HG02870 (cell line): ENCODE data around the gene CLEC1A.

Experiments used
- ATAC-seq: cut with Tn5 transposase; IDR thresholded peaks from one replicate; pipeline ENCODE4 v1.9.1; 2021; ENCODE audit warnings: mild to moderate bottlenecking, moderate library complexity; ENCODE audit not compliant: unreplicated experiment

The CLEC1A gene

DNA sequence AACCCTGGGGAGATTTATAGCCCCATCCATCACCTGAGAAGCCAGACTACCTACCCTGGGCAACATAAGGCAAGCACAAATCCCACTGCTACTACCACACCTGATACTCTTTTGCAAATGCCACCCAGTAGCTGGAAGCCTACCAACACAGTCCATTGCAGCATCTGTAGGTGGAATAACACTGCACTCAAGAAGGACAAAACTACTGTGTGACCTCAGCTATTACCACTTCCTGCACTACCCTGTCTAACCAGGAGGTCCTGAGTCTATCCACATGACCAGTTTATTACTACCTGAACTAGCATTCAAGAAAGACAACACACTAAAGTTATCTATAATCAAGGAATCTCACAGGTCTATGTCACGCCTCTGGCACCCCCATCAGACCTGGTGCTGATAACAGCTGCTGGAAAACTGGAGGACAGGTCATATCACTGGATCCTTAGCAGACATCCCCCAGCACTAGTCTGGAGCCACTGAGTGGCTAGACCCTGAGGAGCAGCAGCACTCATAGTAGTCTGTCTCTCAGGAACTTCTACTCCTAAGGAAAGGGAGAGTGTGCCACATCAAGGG is 2.9 kb upstream of the CLEC1A start:
- no peak for ATAC-seq

DNA sequence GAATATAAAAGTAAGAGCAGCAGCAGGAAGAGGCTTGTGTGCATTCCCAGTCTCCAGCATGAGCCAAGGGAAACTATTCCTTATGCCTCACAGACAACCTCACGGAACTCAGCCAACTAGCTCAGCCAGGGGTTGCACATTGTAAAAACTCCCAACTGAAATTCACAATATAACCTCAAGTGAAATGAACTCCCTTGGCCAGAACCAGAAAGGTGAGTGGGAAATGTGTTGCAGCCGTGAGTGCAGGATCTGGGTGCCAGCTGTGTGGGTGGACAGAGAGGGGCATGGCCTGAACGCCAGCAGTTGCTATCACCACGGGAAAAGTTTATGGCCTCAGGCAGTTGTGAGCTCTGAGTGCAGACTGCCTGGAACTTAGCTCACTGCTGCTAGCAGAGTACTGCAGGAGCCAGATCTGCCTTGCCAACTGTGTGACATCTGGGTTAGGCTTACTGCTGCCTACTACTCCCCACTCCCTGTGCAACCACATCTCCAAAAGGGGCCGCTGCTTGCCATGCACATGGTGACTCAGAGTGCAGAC is 2.3 kb upstream of the CLEC1A start:
- no peak for ATAC-seq

DNA sequence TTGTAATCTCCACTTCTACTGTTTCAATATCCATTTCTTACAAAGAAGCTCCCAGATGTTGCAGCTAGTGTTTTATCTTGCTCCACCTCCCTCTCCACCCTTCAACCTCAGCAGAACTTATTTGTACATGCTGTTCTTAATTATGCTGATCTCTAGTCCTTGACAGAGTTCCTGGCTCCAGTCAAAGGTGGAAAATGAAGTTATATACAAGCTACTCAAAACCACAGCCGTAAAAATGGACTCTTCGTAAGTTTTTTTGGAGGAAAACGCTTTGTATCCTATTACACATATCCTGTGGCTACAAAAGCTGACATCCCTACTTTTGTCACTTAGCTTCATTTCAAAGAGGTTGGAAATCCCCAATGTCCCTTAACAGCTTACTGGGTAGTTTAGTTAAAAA is 1.3 kb downstream of the CLEC1A start:
- no peak for ATAC-seq

DNA sequence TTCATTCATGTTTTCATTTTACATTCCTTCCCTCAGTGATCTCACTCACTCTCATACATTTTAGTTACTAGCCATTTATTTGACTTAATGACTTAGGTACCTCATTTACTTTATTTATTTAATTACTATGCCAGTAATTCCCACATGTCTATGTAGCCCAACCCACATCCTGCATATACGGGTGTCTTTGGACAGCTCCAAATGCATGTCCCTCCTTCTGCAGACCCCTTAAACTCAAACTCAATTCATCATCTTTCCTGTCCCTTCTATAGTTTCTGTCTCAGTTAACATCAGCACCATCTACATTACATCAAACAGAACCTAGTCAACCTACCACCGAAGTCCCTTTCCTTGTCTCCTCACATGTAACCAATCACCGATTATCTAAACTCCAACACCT is 2.8 kb downstream of the CLEC1A start:
- ATAC-seq, result no peak

- no peak for ATAC-seq
Observed at GRCh38 chr12:10094646-10095395, 4.0 kb downstream of the CLEC1A start.

DNA sequence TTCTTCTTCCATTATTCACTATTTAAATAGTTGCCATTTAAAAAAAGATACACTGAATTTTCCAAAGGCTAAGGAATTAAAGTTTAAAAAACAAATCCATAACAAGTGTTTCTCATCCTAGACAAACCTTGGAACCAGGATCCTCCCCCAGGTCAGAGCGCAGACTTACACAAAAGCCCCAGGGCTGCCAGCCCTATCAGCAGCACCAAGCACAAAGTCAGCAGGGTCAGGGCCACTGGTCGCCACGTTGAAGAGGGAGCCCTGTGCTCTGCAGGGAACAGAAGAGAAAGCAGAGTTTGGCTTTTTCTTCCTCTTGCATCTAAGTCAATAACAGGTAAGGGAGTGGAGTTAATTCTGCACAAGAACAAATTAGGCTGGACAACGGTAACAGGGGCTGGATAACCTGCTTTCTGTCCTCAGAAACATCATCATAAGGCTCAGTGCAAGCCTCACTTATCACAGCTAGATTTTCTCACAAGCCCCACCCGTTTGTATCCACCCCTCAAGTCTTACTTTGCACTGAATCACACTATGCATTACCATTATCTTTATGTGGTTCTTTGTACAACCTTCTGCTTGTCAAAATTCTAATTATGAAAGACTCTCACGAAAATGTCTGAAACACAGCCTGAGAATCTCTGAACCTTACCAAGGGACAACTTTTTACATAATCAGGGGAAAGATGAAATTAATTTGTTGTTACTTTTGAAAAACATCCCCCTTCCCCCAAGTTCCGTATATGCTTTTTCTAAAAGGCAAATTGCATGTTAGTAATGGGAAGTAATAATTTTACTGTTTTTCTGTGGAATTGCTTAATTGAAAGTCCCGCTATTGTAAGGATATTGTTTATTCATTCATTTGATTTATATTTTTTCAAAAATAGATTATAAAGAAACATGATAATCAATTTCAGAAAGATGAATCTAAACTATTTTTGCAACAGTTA is 9.6 kb downstream of the CLEC1A start:
- ATAC-seq, result no peak

DNA sequence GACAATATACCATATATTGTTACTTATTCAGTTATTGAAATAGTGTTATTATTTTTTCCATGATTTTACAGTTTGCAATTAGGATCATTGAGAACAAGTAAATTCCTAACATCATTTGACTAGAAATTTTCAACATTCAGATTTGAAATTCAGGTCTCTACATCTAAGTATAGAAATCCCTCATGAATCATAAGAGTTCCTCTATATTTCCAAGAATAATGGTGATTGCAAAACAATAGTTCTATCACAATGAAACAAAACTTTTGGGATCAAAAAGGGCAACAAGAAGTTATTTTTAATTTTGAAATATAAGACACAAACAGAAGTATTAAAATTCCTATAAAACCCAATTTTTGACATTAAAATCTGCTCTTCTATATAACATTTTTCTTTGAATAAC is 10.8 kb downstream of the CLEC1A start:
- ATAC-seq, result no peak

- no peak for ATAC-seq
Observed at GRCh38 chr12:10086387-10086786, 12.4 kb downstream of the CLEC1A start.

GRCh38 chr12:10084733-10085132 is 14.1 kb downstream of the CLEC1A start:
- no peak for ATAC-seq

- no peak for ATAC-seq
Observed at GRCh38 chr12:10082117-10082874, 16.5 kb downstream of the CLEC1A start.

DNA sequence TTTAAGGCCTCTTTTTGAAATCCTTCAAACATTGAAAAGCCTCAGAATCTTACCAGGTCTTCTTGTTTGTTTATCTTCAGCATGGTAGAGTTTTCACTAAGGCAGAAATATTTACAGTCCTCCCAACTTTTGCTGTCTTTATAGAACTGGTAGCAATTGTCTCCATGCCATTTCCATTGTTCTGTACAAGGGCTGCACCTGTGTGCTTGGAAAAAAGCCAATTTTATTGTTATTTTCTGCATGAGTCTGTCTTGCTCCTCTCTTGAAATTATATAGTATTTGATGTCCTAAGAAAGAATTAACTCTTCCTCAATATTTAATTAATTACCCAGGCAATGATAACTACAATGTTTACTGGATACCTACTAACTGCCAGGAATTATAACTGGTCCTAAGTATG is 23.3 kb downstream of the CLEC1A start:
- no peak for ATAC-seq

DNA sequence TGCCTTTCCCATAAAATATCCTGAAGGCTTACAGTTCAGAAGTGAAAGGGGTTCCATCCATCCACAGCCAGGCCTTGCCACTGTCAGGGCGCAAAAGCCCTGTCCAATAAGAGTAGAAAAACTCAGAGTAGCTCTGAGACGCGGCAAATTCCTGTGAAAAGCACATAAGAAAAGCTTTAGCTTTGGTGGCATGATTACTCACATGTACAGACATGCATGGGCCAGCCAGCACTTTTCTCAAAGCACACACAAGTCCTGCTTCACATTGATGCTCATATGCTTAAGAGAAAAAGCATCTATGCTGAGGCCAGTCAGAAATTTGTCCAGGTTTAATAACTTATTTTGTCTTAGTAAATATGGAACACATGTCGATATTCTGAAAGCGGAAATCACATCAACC is 25.5 kb downstream of the CLEC1A start:
- no peak for ATAC-seq

DNA sequence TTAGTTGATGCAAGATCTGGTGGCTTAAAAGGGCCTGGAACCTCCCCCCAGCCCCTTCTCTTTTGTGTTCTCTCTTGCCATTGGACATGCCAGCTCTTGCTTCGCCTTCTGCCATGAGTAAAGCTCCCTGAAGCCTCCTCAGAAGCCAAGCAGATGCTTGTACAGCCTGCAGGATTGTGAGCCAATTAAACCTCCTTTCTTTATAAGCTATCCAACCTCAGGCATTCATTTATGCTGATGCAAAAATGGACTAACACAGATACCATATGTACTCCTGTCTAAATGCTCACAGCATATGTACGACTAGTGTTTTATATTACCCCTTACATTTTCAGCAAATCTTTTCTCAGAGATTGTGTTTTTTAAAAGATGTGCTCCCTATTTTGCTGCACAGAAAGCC is 26.7 kb downstream of the CLEC1A start:
- ATAC-seq, result no peak

DNA sequence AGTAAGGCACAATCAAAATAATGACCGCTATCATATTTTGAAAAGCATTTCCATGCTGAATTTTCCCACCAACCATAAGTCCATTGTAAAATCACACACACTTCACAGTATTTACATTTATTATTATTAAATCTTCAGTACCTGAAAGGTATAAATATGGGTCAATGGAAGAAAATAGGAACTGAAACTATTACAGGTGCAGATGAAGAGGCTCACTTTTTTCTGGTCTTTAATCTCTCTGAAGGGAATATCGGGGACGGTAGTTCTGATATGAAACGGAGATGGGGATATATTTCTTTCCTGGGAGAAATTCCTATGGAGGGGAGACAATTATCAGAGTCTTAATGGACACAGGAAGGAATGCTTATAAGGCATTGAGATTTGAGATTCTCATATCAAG is 28.4 kb downstream of the CLEC1A start:
- no peak for ATAC-seq

DNA sequence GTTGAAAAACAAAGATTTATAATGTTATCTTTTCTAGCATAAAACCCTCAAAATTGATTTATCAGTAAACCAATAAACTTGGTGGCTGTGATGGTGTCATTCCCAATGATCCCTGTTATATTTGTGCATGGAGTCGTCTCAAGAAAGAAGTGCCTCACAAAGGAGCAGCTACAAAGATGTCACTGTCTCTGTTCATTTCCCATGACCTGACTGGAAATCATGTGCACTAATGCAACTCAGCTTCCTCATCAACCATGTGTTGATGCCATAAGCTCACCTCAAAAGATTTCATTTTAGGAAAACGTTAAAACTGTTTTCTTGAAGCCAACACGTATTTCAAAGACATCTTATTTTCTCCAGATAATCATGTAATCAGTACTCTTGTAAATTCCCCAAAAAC is 28.8 kb downstream of the CLEC1A start:
- no peak for ATAC-seq

DNA sequence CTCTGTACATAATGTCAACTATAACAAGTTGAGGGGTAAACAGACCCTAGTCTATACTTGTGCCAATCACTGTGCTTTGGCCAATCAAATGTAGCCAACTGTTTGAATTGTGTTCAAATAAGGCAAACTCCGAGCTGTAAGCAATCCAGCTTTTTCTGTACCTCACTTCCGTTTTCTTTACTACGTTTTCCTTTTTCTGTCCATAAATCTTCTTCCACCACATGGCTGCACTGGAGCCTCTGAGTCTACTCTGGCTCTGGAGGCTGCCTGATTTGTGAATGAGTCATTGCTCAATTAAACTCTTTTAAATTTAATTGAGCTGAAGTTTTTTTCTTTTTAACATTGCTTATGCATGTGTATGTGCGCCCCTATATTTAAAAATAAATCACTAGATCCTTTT is 29.7 kb downstream of the CLEC1A start:
- no peak for ATAC-seq

GRCh38 chr12:10068644-10069043 is 30.1 kb downstream of the CLEC1A start:
- ATAC-seq, result no peak

GRCh38 chr12:10067942-10068341 is 30.8 kb downstream of the CLEC1A start:
- ATAC-seq, result no peak

DNA sequence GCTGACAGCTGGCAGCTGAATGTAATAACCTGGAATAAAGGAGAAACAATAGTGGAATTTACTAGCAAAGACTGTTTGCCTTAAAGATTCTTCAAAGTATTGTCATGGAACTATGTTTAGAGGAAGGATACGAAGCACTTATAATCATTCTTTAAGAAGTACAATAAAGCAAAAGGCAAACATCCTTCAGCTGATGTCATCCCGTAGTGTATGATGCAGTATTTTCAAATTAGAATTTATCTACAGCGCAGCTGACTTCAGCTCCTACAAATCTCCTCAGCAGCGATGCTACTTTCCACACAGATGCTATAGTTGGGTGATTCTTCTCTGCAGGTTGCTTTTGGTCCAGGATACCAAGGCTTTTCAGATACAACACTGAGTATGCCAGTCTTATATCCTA is 31.5 kb downstream of the CLEC1A start:
- ATAC-seq, result no peak

DNA sequence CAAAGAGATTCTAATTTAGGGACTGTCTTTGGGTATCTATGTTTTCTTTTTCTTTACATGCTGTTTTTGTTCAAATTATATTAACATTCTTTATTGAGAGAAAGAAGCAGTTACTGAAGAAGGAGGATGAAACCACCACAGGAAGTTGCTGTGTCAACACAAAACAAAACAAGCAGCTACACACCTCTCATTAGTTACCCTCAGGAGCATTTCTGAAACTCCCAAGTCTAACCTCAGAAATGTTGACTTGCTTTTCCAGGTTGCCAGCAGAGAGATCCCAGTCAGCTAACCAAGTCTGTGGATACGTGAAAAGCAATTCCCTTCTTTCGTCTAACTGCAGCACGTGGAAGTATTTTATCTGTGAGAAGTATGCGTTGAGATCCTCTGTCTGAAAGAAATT is 33.5 kb downstream of the CLEC1A start:
- ATAC-seq, result no peak

GRCh38 chr12:10058387-10058786 is 40.4 kb downstream of the CLEC1A start:
- no peak for ATAC-seq
